Stimulated activated naive CD8-positive, alpha-beta T cell treated with anti-CD3 and anti-CD28 coated beads, Interleukin-15, Interleukin-2, amounts not matched to agents 100 U/mL and 50 U/mL, for 24 hours (primary cell): ENCODE results near the gene CDADC1.
A peak's percentile ranks its signal among the peaks of the same experiment; 100 is the strongest.

ENCODE experiments used
- ATAC-seq: fragments of 150-1000 bp; cut with Tn5 transposase; one replicate; pipeline ENCODE4 v1.10.0; 2021
- DNase-seq: peaks from one replicate; pipeline ENCODE4 v3.0.0; 2021

Gene CDADC1

GRCh38 chr13:49295244-49295643 lies 47.5 kb downstream of the CDADC1 start:
- no peak for ATAC-seq
- no peak for DNase-seq

- no peak for ATAC-seq
- DNase-seq = no peak
Measured at GRCh38 chr13:49296659-49297058, 48.9 kb downstream of the CDADC1 start.

GRCh38 chr13:49297338-49297737 lies 49.6 kb downstream of the CDADC1 start:
- DNase-seq = no peak
- no peak for ATAC-seq

DNA sequence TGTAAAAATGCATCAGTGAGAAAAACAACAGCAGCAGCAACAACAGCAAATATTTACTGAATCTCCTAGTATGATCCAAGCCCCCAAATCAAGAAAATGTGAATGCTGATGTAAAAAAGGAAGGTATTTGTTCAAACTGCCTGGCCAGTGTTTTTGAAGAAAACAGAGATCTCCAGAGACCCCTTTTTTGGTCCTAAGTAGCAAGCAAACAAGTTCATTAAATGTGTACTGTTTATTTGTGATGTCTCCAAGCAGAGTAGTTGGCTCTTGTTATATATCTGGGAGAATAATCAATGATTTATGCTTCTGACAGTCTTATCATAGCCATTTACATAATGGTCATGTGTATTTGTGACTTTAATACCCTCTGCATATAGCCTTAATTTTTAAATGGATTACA lies 50.7 kb downstream of the CDADC1 start:
- no peak for ATAC-seq
- no peak for DNase-seq

- DNase-seq (no peak), ATAC-seq (no peak)
Measured at GRCh38 chr13:49298903-49299605, 51.3 kb downstream of the CDADC1 start.

DNA sequence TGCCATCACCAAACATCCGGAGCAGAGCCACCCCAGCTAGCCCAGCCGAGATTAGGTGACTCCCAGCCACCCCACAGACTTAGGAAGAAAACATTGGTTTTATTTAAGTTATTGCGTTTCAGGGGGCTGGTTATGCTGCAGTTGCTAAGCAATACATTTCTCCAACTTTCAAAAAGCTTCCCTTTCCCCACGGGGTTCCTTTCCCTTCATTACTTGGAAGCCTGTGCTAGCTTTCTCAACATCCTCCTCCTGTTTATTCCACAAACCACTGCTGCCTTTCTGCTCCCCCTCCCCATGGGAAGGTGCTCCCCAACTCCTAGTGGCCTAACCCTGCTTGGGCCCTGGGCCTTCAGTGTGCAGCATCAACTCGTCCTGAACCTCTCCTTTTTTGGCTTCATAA lies 52.6 kb downstream of the CDADC1 start:
- DNase-seq = no peak

GRCh38 chr13:49300739-49301589 lies 53.2 kb downstream of the CDADC1 start:
- peak; percentile 88 for ATAC-seq
- peak; percentile 64 for DNase-seq

More for the DNA sequence above, 52.6 kb downstream of the CDADC1 start:
- no peak for ATAC-seq

- DNase-seq = no peak
- ATAC-seq = no peak
Measured at GRCh38 chr13:49302222-49302621, 54.5 kb downstream of the CDADC1 start.

DNA sequence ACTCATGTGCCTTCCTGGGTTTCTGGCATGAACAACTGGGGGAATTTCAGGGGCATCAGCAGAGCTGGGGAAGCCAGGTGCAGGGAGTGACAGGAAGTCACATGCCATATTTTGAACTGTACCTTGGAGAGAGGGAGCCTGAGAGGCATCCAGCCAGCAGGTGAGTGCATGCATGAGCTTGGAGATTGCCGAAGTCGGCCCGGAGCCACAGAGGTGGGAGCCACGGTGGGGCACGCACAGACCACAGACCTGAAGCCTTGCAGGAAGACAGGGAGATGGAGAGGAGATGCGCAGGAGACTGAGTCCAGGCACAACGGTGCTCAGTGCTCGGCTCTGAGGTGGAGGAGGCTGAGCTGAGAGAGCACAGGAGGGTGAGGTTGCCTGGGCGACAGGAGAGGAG lies 55.1 kb downstream of the CDADC1 start:
- DNase-seq (no peak), ATAC-seq (no peak)

DNA sequence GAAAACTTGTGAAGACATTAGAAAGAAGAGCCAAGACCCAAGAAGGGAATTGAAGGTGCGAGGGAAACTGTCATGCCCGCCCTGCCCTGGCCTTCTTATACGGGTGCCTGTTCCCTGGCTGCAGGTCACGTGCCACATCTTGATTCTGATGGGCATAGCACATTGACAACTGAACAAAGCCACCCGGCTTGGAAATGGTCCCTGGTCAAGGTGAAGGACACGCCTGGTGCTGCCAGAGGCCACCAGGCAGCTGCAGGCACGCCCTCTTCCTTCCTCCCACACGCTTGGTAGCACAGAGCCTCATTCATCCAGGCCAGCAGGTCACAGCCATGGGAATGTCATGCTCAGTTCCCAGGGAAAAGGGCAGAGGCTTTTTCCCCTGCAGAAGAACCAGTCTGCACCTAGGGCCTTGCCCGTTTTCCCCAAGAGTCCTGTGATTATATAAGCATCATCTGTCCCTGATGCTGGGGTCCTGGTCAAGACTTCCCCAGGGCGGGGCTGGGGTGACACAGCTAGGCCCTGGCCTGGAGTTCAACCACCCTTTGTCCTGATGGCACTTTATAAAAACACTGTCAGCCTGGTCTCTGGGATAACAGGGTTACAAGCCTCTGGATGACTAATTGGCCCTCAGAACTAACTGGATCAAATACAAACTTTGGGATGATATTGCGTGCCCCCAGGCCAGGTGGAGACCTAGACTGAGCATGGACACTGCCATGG lies 56.0 kb downstream of the CDADC1 start:
- DNase-seq = no peak
- ATAC-seq = no peak

DNA sequence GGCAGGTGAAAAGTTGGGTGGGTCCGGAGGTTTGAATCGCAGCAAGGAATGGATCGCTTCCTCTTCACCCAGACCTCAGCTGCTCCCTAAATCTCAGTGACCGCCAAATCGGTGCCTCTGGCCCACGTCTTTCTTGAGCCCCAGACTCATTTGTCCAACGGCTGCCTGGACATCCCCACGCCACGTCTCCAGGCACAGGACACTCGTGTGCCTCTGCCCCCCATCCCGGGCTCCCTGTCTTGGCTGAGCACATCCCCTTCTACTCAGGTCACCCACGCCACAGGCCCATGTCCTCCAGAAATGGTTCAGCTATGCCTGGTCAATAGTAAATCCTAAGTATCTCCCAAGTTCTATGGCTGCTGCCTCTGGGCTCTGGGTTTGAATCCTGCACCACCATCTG lies 56.6 kb downstream of the CDADC1 start:
- ATAC-seq (no peak), DNase-seq (no peak)

GRCh38 chr13:49304763-49305700 lies 57.3 kb downstream of the CDADC1 start:
- ATAC-seq (no peak), DNase-seq (no peak)

DNA sequence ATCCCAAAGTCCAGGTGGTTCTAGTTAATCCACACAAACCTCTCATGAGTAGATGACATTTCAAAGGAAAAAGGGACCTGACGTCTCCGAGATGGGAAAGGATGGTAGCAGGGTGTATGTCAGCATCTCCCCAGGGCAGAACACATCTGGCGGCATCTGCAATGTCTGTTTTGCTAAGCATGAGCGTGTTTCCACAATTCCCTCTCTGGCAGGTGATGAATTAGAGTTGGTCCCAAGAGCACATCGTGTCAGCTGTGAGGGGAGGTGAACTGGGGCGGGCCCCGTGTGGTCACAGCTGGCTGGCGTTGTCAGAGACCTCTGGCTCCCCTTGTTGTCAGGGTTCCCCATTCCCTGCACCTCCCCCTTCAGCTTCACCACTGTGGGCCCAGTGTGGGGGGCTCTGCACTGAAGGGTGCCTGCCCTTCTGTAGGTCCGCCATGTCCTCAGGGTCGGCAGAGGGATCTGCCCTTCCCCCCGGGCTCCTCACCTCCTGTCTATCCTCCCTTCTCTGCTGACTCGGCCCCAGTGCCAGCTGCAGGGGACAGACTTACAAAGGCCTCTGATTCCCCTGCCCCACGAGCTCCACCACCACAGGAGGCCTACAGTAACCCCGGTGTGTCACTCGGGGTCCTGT lies 58.2 kb downstream of the CDADC1 start:
- ATAC-seq = no peak
- no peak for DNase-seq

DNA sequence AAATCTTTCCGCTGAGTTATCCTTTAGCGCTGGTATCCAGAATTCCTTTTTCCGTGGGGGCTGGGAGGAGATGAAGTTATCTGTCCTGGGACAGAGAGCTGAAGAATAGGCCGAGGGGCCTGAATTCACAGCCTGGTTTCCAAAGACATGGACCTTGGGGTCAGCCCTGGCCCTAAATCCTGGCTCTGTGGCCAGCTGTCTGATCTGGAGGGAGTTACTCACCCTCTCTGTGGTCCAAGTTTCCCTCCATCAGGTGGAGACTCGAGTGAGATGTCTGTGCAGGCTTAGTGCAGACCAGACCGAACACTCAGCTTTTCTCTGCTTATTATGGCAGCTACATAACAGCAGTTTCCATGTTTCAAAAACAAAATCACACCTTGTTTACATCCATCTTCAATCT lies 59.6 kb downstream of the CDADC1 start:
- ATAC-seq = no peak

DNA sequence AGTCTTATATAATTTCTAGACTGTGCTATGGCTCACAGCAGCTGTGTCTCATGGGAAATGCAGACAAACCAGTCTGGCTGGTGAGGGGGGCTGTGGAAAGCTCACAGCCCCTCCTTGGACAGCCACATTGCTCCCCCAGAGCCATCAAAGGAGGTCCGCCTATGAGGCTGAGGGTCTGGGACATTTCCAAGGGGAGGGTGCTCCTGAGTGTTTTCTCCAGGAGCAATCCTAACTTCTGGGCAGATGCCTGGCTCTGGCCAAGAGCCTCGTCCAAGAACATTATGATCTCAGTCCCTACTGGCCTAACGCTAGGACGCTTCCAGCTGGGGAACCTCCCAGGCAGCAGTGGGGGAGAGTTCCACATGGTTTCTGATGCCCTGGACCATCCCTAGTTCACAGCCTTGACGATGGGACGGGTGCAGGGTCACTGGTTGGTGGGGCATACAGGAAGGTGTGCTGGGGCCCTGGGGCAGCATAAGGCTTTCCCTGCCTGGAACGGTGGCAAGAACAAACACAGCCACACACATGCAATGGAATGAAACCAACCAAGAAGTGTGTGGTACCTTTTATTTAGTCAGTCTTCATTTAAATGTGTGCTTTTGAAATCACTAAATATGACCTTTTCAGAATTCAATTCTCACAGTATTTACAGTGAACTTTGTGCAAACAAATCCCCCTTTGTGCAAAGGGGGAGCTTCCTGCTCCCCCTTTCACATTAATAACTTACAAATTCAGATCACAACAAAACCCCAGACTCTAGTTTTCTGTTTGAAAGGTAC lies 60.6 kb downstream of the CDADC1 start:
- ATAC-seq (no peak), DNase-seq (no peak)

More for the DNA sequence above, 59.6 kb downstream of the CDADC1 start:
- DNase-seq = no peak

DNA sequence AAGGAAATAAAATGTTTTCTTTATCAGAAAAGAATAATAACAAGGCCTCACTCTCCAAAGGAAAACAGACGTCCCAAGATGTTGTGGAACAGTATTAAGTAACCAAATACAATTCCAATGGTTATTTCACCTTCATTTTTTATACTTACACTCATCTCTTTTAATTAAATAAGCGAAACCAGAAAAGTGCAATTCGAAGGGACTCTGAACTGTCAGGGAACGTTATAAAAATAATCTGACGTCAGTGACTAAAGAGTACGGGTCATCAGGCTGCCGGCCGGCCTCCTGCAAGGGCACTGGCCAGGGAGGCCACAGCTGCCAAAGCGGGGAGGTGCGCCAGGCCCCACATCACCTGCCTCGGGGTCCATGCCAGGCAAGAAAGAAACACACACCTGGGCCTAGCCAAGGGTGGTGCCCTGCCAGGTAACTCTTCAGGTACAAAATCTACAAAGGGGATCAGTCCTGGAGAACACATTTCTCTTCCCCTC lies 61.2 kb downstream of the CDADC1 start:
- ATAC-seq (no peak), DNase-seq (no peak)

DNA sequence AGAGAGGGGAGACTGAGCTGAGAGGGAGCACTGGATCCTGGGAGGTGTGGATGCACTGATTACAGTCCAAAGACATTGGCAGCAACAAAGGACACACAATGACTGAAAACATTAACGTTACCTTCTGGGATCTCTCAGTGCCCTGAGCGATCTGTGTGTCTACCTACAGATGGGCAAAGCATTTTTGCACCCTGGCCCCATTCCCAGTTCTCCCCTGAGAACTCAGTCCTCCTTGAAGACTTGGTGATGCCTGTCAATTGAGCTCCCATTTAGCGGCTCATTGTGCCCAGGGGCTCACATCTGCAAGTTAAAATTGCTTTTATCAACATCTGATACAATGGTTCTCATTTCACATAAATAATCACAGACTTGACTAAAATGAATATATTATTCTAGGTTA lies 62.5 kb downstream of the CDADC1 start:
- no peak for DNase-seq

GRCh38 chr13:49311816-49312215 lies 64.1 kb downstream of the CDADC1 start:
- DNase-seq (no peak), ATAC-seq (no peak)

More for the DNA sequence above, 62.5 kb downstream of the CDADC1 start:
- ATAC-seq = no peak

GRCh38 chr13:49314344-49314882 lies 66.7 kb downstream of the CDADC1 start:
- ATAC-seq = no peak
- DNase-seq = no peak

- DNase-seq = no peak
- ATAC-seq = no peak
Measured at GRCh38 chr13:49315036-49315565, 67.4 kb downstream of the CDADC1 start.
